TTC549 (cell line): ENCODE results near the gene HSPA6.
A peak's percentile ranks its signal among the peaks of the same experiment; 100 is the strongest.
"Not testable (repeated sequence)": the region's sequence is repeated elsewhere in the genome, so short reads cannot be mapped to it uniquely, and the experiment has no call there.

Source experiments
- FAIRE-seq: peaks from 2 replicates; lab custom pipeline; 2012; peaks lifted over from hg19 to GRCh38; lab: Jason Lieb, UNC

HSPA6 gene

GRCh38 chr1:161532644-161533567 is 8.6 kb downstream of the HSPA6 start:
- peak; percentile 76 for FAIRE-seq

GRCh38 chr1:161537068-161537669 is 12.8 kb downstream of the HSPA6 start:
- FAIRE-seq: not testable (repeated sequence)

DNA sequence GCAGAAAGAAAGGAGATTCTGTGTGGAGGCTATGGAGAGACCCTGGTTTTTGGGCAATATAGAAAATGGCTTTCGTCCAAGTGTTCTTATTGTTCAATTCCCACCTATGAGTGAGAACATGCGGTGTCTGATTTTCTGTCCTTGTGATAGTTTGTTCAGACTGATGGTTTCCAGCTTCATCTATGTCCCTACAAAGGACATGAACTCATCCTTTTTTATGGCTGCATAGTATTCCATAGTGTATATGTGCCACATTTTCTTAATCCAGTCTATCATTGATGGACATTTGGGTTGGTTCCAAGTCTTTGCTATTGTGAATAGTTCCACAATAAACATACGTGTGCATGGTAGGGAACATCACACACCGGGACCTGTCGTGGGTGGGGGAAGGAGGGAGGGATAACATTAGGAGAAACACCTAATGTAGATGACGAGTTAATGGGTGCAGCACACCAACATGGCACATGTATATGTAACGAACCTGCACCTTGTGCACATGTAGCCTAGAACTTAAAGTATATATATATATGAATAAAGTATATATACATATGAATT is 14.7 kb downstream of the HSPA6 start:
- FAIRE-seq: not testable (repeated sequence)

DNA sequence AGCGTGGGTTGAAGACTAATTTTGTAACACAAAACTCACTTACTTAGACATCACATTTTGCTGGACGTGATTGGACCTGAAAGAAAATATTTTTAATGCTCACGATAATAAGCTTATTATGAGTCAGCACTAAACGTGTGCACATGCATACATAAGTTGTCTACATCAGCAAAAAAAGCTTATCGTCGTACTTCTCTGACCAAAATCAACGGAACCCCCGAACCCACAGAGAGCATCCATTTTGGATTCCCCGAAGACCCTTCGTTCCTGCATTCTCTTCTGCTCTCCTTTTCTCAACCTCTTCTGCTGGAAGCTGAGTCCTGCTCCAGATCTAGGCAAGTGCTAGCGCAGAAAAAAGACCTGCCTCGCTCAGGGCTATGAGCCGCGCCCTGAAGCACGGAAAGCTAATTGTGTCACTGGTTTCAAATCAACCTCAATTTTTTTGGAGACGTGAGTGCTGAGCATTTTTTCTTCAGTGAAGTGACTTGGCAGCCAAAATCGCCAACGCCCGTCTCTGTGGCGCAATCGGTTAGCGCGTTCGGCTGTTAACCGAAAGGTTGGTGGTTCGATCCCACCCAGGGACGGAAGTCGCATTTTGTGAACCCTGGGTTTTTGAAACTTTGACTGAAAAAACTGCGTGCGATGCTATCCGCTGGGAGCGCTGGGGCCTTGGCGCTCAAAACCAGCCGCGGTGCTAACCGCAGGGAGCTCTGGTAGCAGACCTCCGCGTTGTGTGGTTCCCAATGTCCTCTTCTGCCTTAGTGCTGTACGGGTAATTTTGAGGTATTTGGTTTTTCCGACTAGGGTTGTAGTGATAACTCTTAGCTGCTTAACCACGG is 15.6 kb downstream of the HSPA6 start:
- FAIRE-seq: peak; percentile 87

GRCh38 chr1:161540570-161540960 is 16.2 kb downstream of the HSPA6 start:
- FAIRE-seq: not testable (repeated sequence)

GRCh38 chr1:161542091-161542559 is 17.8 kb downstream of the HSPA6 start:
- FAIRE-seq: not testable (repeated sequence)

DNA sequence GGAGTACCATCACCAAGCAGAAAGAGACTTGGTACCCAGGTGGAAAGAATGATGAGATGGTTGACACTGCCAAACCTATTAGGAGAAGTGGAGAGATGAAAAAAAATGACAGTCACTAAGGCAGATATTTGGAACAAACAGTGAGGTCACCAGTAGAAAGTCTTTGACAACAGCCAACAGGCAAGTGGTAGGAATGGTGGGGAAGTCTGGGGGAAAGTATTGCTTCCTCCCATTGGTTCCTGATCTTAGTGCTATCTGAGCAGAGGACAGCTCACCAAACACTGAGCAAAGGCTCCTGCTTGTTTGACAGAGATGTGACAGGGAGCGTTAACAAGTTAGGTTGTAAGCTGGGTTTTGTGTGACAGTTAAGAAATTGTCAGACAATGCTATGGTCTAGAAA is 18.8 kb downstream of the HSPA6 start:
- not testable (repeated sequence) for FAIRE-seq

DNA sequence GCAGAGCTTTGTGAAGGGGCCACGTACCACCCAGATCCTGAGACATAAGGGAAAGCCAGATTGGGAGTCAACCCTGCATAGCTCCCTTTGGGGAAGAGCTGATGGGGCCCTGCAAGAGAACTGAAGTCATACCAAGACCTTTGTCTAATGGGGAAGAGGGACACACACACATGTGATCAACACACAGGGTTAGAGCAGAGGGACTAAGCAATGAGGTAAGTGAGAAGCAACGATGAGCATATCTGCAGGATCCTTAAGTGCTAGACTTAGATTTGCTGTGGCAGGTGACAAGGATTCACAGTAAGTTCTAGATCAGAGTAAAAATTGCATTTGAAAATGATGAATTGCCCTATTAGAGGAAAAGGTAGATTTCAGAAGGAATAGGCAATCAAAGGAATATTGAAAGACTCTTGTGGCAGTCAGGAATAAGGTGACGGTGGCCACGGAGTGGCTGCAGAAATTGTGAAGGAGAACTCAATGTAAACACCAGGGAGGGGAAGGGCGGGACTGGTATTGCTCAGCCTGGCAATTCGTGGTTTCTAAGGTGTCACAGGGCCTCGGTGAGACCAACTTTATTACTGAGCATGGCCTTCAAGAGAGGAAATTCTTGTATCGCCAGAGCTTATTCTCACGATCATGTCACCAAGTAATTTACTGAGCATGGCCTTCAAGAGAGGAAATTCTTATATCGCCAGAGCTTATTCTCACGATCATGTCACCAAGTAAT is 20.8 kb downstream of the HSPA6 start:
- not testable (repeated sequence) for FAIRE-seq

GRCh38 chr1:161547995-161548741 is 23.8 kb downstream of the HSPA6 start:
- not testable (repeated sequence) for FAIRE-seq

DNA sequence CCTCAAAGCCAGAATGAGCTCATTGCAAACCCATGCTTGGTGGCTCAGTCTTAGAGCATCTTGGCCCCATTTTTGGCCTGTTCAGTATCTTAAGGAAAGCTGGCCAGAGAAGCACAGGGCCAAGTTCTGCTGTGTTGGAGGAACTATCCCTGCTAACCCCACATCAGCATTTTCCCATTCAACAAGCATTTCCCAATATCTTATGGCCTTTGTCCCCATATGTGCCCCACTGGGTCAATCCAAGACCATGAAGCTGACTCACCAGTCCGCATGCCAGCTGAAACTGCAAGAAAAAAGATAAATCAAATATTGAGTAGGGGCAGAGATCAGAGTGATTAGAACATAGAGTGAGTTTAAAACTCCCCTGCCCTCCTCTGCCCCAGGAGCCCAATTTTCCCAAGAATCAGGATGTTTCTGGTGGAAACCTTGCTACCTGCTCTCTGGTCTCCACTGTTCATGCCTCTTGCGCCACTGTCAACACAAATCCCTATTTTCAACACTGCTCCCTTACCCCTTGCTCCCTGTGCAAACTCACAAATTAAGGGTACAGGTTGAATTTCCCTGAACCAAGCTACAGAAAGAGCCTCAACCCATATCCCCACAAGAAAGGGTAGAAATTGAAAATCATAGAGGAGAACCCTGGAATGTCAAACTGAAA is 24.5 kb downstream of the HSPA6 start:
- FAIRE-seq: not testable (repeated sequence)

DNA sequence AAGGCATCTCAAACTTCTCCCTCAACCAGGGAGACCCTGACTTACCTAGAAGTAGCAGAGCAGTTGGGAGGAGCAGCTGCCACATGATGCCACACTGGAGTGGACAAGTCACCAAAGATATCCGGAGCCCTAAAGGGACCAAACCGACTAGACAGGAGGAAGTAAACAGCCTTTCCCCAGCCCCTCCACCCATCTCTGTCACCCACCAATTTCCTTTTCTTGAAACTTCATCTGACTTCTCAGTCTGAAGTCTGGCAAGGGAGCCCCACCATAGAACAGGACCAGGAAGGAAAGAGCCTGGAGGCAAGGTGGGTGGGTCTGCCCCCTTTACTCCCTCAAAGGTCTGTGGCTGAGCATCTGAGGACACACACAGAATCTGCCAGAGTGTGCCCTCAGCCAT is 25.3 kb downstream of the HSPA6 start, which contains the start of gene FCGR3A:
TSS of gene FCGR3A (minus strand) at position 167 of the 400 bp plus-strand sequence. CDS start at position 85, 82 bp downstream.
- no peak for FAIRE-seq

DNA sequence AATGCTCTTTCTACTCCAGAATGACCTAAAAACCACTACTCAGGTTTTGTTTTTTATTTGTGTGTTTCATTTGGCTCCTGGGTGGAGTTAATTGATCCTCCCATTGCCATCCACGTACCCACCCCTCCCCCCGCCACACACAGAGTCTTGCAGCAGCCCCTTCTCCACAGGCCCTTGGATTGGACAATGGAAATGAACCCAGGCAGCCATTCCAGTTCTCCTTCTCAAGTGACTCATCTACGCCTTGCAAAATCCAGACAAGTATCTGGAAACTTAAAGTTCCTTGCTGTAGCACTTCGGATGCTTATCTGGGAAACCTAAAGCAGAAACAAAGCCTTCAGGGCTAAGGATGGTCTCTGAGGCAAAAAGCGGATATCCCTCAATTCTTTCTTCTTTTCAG is 26.6 kb downstream of the HSPA6 start:
- not testable (repeated sequence) for FAIRE-seq

DNA sequence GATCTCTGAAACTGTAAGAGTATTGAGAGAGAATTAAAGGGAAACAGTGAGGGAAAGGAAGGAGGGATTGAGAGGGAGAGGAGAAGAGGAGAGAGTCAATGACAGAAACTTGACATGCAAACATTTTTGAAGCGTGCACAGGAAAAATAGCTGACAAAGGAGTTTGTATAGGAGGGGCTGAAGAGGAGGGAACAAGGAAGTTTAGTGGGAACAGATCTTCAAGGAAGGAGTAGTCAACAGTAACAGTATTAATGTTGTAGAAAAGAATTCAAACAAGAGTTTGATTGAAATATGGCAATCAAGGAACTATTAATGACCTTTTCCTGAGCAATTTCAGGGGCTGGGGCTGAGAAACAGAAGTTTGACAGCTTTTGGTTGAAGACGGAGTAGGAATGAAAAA is 29.3 kb downstream of the HSPA6 start:
- FAIRE-seq: not testable (repeated sequence)

- not testable (repeated sequence) for FAIRE-seq
These were observed 30.0 kb downstream of the HSPA6 start for GRCh38 chr1:161554340-161554739.

DNA sequence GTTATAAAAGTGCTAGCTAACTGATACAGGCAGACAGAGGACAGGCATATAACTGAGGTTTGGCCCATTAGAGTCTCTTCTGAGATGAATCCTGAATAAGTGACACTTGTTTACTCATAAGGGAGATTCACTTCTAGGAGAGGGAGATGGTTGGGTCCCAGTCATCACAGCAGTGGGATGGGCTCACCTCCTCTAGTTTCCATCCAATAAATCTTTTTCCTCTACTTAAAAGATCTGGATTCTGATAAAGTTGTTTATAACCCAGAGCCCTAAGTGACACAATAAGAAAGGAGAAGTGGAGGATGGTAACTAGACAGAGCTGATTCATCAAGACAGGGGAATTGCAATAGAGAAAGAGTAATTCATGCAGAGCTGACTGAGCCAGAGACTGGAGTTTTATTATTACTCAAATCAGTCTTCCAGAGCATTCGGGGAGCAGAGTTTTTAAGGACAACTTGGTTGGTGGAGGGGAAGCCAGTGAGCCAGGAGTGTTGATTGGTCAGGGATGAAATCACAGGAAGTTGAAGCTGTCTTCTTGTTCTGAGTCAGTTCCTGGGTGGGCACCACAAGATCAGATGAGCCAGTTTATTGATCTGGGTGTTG is 30.6 kb downstream of the HSPA6 start:
- FAIRE-seq: not testable (repeated sequence)

- not testable (repeated sequence) for FAIRE-seq
These were observed 31.8 kb downstream of the HSPA6 start for GRCh38 chr1:161556143-161556542.

GRCh38 chr1:161556990-161557389 is 32.6 kb downstream of the HSPA6 start:
- FAIRE-seq: not testable (repeated sequence)

DNA sequence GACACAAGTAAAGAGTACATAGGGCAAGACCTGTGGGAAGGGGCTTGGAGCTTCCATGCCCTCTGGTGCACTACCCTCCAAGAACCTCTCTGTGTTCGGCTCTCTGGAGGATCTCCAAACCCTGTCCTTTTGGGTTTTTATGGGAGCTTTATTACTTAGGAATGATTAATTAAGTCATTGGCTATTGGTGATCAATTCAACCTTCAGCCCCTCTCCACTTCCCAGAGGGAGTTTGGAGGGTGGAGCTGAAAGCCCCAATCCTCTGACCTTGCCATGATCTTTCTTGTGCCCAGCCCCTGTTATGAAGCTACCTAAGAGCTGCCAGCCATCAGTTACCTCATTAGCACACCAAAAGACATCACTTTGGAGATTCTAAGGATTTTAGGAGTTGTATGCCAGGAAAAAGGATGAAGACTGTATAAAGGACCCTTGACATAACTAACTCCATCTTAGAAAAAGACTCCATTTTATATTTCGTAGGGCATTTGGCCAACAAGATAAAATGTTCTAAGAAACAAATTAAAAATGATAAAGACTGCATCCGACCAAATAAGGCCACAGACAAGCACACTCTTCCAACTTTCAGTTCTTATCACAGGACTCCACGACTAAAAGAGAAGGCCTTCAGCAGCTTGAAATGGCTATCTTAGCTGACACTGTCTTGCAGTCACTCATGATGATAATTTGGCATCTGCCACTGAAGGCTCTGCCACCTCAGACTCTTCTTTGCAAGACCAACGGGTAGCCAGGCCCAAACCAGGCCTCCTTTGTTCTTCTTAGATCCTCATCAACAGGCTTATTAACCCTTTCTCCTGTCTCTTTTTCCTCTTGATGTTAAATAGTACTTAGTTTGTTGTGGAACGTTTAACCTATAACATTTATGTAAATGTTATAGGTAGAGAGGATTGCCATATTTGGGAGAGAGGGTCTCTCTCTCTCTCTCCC is 33.4 kb downstream of the HSPA6 start:
- not testable (repeated sequence) for FAIRE-seq
